HTR-8/SVneo (cell line): ENCODE data around the gene ABCA4.

ENCODE experiments used
- DNase-seq: peaks from one replicate; pipeline ENCODE4 v3.0.0; 2011; ENCODE audit warnings: low spot score, mixed read lengths; ENCODE audit not compliant: insufficient read length
- FAIRE-seq: peaks from 2 replicates; lab custom pipeline; 2011; peaks lifted over from hg19 to GRCh38; lab: Jason Lieb, UNC

ABCA4 gene

DNA sequence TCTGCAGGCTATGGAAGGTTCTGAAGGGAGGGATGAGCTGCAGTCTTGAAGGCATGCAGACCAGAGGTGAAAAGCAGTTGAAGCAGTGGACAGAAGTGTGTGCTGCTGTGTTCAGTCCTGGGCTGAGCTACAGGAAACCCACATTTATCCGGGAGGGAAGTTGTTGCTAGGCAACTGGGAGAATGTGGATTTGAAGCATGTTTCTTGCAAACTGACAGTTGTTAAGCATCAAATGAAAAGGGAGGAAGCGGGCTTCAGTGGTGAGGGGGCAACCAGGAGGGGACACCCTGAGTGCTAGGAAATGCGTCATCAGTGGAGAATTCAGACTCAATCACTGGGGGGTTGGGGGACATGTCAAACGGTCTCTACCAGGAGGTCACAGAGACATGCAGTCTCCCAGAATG lies 28.7 kb downstream of the ABCA4 start:
- peak; percentile 85 for FAIRE-seq

DNA sequence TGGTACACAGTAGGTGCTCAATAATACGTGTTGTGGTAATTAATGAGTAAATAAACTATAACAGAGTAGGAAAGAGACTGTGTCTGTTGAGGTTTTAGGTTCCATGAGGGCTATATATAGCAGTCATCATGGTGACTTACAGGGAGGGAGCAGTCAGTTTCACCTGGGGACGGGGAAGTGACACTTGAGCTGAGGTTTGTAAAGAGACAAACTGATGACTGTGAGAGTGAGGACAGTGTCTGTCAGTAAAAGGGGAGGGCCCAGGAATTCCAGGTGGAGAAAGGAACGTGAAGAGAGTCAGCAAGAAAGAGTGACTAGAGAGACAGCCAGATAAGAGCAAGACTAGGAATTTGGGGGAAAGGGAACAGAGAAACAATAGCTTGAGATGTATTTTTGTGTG lies 30.2 kb downstream of the ABCA4 start:
- no peak for DNase-seq
- FAIRE-seq = no peak

More for the DNA sequence above, 28.7 kb downstream of the ABCA4 start:
- DNase-seq = peak; percentile 61

DNA sequence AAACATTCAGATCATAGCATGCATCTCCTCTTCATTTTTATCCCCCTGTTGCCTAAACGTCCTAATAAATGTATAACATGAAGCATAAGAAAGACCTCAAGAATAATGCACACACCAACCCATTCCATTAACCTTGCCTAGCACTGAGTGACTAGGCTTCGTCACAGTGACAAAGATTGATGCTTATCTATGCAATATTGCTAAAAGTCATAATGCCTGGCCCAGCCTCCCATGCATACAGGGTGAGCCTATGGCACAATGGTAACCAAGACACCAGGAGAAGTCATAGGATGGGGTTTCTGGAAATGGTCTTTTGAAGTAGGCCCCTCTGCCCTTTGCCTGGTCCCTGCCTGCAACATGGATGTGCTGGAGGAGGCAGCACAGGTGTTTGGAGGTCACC lies 33.8 kb downstream of the ABCA4 start:
- FAIRE-seq = no peak
- no peak for DNase-seq

DNA sequence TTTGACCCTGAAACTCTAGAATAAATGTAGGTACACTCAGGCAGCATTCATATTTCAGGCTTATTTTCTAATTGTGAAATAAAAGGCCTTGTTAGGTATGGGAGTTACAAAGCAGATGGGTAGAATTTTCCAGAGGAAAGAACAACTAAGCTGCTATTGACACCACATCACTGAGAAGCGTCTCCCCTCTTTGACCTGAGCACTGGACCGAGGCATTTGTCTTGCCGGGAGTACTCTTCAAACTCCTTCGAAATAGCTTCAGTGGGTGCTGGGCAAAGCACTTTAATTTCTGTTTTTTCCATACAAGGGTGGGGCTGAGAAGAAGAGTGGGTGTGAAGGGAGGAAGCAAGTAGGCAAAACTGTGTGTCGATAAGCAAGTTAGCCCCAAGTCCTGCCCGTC lies 36.4 kb downstream of the ABCA4 start:
- no peak for DNase-seq
- FAIRE-seq = no peak

DNA sequence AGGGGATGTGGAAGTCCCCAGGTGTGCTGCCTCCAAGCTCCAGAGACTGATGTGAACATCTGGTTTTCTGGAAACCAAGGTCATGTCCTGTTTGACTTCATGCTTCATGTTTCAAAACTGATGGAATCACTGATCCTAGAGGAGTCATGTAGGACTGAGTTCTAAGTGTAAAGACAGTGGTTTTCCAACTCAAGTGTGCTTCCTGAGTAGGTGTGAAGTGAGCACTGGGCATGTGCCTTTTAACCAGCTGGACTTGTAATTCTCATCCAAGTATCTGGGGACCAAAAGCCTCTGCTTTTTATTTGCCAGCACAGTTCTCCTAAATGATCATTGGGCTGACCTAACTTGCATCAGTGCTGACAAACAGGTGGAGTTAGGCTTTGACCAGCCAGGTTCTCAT lies 36.9 kb downstream of the ABCA4 start:
- no peak for FAIRE-seq

GRCh38 chr1:94083681-94084080 lies 37.3 kb downstream of the ABCA4 start:
- FAIRE-seq (no peak), DNase-seq (no peak)

More for the DNA sequence above, 36.9 kb downstream of the ABCA4 start:
- DNase-seq = no peak

GRCh38 chr1:94081566-94082344 lies 39.2 kb downstream of the ABCA4 start:
- DNase-seq (no peak), FAIRE-seq (peak; percentile 74)

DNA sequence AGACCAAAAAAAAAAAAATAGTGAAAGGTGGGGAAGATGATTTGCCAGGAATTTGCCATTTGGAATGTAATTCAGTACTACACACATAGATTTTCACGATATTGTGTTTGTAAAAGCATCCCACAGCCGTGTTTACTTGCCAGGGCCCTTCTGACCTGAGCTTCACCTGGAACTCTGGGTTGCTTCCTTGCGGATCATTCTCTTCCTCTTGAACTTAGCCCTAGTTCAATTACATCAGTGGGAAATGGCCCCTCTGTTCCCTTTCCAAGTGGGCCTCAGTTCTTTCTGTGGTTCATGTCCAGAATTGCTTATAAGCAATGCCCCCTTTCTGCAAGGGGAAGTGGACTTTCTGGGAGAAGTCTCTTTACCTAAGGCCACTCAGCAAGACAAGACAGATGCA lies 41.0 kb downstream of the ABCA4 start:
- DNase-seq (no peak), FAIRE-seq (no peak)

DNA sequence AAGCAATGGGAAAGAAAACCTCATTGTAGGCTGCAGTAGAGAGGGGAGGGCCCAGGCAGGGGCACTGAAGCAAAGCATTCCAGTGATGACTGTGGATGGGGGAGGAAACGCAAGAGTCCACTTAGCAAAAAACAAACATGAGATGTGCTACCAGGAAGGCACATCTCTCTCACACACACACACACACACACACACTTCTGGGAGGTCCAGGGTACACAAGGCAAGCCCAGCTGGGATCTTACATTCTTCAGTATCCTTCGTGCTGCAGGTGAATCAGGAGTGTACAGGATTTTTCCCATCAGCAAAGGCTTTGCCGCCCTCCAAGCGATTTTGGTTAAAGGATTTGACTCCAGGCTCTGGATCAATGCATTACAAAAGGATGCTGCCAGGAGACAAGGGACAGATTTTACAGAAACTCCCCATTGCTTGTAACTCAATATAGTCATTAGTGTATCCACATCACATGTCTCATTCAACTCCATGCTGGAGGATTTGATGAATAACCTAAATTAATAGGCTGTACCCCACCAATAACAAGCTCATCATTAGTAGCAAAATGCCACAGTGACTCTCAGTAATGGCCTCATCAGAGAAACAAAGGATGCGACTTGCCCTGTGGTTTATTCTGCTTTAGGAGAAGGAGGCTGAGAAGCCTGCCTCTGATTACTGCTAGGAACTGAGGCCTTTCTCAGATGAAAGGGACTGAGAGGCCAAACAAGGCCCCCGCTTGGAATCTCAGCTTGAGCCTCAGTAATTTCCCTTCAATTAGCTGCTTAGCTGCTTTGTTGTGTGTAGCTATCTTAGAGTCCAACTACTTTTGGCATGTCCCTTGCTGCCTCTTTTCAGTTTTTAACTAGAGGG lies 41.6 kb downstream of the ABCA4 start:
- DNase-seq (no peak), FAIRE-seq (no peak)

DNA sequence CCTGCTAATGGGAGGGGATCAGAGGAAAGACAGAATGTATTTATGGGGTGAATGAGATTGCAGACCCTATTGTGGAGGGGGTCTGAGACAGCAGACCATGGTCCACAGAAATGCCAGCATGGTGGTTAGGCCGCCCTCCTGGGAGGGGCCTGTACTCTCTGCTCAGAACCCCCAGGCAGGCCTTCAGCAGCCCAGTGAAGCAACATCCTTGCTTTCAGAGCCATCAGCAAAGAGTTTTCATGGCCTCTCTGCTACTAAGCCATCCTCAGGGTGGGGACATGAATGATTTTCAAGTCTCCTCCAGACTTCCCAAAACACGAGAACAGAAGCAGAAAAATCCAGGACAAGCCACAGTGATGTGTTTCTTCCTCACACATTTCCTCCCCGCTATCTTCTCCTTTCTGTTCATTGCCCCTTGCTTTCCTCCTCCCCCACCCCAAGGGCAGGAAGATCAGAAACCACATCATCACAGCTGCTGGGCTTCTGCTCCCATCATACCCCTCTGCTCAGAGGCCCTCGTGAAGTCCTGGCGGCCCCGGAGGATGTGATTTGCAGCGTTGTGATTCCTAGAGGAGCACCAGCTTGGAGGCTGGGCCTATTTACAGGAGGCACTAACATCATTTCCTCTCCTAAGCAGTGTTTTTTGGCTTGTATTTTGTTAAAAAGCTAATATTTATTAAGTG lies 48.0 kb downstream of the ABCA4 start:
- FAIRE-seq = no peak
- DNase-seq = no peak

DNA sequence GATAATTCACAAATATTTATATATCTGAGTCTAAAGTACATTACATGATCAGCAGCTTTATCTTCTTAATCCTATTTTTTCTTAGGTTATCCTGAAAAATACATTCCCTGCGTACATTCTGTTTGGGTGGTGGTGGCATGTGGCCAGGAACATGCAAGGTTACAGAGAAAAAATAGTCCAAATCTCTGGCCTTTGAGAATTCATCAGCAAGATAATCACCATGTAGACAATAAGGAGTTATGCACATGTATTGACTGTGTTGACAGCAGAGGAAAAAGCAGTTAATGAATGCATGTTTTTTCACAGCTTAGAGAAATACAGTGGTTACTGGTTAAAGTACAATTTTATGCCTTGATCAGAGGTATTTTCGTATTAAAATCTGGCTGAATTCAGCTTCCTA lies 49.0 kb downstream of the ABCA4 start:
- FAIRE-seq (no peak), DNase-seq (no peak)

DNA sequence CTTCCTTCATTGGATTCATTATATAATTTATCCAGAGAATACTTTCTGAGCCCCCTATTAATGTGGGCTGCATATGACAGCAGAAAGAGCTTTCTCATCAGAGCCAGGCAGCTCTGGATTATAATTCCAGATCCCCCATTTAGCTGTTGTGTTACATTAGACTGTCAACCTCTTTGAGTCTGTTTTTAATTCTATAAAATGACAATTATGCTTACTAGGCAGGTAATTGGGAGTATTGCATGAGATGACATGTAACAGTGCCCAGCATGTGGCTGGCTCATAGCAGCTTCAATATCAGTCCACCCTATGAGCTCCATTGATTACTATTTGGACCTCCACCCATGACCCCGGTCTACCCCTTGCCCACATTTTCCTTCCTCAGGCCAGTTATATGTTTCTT lies 49.6 kb downstream of the ABCA4 start:
- DNase-seq (no peak), FAIRE-seq (no peak)

DNA sequence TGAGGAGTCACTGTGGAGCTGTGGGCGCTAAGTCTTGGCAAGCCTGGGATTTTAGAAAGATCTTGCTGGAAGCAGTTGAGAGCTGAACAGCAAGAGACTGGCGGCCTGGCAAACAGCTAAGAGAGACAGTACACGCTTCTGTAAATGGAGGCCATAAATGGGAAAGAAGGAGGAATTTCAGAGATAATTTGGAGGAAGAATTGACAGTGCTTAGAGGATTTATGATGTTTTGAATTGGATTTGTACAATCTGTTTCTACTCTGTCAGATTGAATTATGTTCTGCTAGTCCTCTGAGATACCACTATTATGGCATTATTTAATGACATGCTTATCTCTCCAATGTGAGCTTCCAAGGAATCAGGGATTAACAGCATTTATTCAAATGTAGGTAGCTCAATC lies 50.1 kb downstream of the ABCA4 start:
- no peak for FAIRE-seq
- DNase-seq = no peak

GRCh38 chr1:94069919-94070285 lies 51.0 kb downstream of the ABCA4 start:
- DNase-seq = no peak
- no peak for FAIRE-seq

DNA sequence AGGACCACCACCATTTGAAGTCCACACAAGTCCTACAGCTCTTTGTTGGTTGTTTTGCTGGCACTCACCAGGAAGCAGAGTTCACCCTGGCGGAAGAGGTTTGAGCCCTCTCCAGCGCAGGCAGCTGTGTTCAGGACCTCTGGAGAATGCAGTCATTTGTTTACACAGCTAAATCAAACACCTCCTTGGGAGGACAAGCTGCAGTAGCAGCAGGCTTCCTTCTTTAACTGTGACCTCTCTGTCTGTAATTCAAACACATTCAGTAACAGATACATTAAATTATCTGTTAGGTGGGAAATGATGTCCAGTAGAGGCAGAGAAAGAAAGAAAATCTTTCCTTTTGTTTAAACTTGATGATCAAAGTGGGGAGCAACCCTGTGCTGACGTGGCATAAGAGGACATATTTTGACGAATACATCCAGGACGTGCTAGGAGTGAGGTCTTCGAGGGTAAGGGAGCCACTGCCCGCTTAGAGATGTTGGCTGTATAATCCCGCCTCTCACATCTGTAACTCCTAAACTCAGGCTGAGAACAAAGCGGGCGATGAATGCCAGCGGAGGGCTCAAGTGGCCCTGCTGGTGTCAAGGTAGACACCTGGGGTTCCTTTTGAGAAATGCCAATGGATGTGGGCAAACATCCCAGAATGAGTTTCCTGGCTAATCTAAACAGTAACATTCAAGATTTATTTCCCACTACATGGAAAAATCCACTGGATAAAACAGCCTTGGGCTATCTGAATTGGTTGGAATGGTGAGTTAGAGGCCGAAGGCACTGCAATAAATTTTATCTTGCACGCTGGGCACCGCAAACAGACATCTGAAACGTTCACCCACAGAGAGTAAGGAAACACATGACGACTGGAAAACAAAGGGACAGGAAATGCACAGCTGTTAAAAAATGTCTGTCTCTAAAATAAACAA lies 51.7 kb downstream of the ABCA4 start:
- DNase-seq = no peak
- no peak for FAIRE-seq

GRCh38 chr1:94068096-94068998 lies 52.6 kb downstream of the ABCA4 start:
- no peak for DNase-seq
- peak; percentile 23 for FAIRE-seq

DNA sequence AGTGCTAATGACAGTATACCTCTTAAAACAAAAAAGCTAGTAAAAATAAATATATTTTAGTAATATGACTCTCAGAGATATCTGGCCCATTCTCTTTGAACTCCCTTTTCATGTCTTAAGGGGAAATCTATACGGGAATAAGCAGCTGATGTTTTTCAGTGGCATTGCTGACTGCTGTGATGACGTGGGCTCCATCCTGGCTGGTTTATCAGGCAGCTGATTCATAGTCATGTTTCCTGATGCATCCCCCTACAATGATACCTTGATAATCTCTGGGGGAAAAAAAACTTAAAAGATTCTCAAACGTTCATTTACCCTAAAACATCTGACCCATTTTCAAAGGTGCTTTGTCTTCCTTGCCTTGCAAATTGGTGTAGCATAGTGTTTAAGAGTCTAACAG lies 53.8 kb downstream of the ABCA4 start:
- FAIRE-seq = no peak
- no peak for DNase-seq

DNA sequence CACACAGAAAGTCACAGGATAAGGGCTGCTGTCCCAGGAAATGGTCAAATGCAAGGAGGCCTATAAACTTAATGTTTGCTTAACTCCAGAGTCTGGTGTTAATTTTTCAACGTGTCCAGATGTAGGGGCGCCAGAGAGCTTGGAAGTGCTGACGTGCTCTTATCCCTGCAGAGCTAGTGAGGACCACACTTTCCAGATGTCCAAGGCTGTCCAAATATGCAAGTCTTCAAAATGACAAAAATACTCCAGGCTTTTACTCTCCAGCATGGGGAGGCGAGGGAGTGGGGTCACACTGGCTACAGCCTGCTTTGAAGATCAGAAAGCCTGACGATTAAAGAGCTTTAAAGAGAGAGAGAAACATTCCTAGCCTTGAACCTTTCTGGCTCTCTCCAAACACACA lies 57.6 kb downstream of the ABCA4 start:
- DNase-seq (no peak), FAIRE-seq (no peak)
